ENCODE measurements around the gene ITGA11. TPM values are rescaled to one million over a fixed set of nuclear protein-coding genes. Genes with fewer than 3 reads are reported as not detected.

ITGA11 gene
- total RNA-seq, 1 donor from 2014 or later = 0.88 TPM

DNA sequence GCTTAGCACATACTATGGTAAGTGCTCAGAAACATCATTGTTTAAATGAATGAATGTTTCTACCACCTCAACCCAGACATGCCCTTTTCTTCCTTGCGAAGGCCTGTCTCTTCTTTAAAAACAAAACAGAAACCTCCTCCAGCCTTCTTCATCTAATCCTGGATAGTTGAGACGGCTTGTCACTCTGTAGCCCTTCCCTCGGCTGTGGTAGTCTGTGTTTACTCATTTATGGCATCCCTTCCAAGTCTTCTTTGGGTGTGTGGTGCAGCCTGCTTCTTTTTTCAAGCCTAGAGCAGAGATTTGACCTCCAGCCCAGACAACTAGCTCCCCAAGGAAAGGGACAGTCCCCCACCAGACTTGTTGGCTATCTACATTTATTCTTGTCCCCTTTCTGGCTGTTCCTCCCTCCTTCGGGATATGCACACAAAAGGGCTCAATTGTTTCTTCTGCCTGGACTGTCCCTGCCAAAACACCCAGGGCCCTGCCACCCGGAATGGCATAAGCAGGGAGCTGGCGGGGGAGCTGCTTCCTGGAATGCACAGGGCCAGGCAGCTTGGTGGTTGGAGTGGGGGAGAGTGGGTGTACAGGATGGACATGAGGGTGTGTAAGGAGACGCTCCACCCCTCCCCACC lies 67.8 kb downstream of the ITGA11 start:
- no peak for DNase-seq (ENCODE audit: low spot score)
- ATAC-seq = no peak

GRCh38 chr15:68363353-68363752 lies 68.6 kb downstream of the ITGA11 start:
- no peak for ATAC-seq
- no peak for DNase-seq (ENCODE audit: low spot score)

GRCh38 chr15:68362537-68363126 lies 69.3 kb downstream of the ITGA11 start:
- ATAC-seq = no peak
- DNase-seq (ENCODE audit: low spot score) = no peak

DNA sequence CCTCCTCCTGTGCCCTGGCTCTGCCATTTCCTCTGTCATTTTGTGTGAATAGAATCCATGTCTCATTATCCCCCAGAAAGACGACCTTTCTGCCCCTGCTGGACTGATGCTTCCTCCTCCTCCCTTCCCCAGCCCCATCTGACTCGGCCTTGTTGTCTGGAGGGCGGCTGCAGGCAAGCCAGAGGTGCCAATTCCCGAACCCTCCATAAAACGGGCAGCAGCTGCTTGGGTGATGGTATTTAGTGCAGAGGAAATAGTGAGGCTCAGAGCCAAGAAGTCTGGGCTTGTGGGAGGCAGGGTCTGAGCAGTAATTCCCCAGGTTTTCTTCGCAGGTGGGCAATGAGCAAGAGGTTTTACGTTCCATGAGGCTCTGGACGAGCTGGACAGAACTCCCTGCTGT lies 71.2 kb downstream of the ITGA11 start:
- ATAC-seq (no peak), DNase-seq (ENCODE audit: low spot score) (no peak)

GRCh38 chr15:68356778-68357177 lies 75.2 kb downstream of the ITGA11 start:
- DNase-seq (ENCODE audit: low spot score) (no peak), ATAC-seq (no peak)

- DNase-seq (ENCODE audit: low spot score) (no peak), ATAC-seq (no peak)
These were observed 77.0 kb downstream of the ITGA11 start for GRCh38 chr15:68354923-68355322.

DNA sequence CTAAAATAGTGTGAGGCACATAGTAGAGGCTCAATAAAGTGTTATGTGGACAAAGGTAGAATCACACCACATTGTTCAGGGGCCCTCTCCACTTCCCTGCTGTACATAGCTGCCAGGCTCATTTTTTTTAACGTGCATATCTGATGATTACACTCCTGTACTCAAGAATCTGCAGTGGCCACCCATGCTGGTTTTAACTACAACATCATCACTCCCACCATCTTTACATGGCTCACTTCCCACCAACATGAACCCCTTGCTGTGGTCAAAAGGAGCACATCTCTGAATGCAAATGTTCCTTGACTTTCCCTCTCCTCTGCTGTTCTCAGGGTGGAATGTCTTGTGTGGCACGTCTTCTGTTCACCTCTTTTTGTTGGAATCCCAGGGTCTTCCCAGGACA lies 77.7 kb downstream of the ITGA11 start:
- ATAC-seq = no peak
- no peak for DNase-seq (ENCODE audit: low spot score)

- no peak for DNase-seq (ENCODE audit: low spot score)
- ATAC-seq = no peak
These were observed 78.4 kb downstream of the ITGA11 start for GRCh38 chr15:68353421-68354135.

DNA sequence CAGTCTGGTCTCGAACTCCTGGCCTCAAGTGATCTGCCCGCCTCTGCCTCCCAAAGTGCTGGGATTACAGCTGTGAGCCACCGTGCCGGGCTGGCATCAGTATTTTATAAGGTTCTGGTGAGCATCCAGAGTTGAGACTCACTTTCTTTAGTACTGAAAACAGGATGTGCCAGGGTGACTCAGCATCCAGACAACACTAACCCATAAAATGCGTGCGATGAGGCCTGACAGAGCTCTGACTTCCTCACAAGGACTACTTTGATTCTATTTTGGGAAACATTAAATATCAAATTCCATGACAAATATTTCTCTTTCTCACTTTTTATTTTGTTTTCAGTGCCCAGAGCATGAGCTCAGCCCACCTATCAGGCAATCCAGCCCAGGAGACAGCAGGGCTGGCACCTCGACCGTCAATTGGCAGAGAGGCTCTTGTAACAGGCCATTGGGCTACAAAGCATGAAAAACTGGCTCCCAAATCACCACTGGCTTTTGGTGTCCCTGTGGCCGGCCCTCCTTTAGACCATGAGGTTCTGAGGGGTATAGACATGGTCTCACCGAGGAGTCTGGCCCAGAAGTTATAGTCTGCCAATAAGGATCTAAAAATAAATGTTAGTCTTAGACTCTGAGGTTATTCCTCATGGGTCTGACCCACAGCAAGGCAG lies 79.4 kb downstream of the ITGA11 start:
- DNase-seq (ENCODE audit: low spot score) = no peak
- ATAC-seq = no peak

GRCh38 chr15:68349151-68349550 lies 82.8 kb downstream of the ITGA11 start:
- ATAC-seq = no peak
- DNase-seq (ENCODE audit: low spot score) = no peak

- ATAC-seq = no peak
- no peak for DNase-seq (ENCODE audit: low spot score)
These were observed 83.4 kb downstream of the ITGA11 start for GRCh38 chr15:68348606-68349005.

DNA sequence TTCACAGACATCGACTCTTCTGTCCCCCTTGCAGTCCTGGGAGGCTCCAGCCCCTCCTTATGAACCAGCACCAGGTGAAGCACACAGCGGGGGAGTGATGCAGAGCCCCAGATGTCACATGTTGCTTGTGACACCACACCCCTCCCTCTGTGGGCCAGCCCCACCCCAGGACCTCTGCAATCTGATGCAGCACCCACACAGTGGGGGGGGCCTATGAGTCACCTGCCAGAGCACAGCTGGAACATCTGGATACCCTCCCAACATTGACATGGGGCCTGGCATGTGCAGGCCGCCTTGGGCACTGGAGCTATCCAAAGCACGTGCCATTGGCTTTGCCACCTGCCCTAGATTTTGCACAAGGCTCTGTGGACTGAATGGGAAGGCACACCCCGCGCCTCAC lies 83.9 kb downstream of the ITGA11 start:
- no peak for ATAC-seq
- no peak for DNase-seq (ENCODE audit: low spot score)

DNA sequence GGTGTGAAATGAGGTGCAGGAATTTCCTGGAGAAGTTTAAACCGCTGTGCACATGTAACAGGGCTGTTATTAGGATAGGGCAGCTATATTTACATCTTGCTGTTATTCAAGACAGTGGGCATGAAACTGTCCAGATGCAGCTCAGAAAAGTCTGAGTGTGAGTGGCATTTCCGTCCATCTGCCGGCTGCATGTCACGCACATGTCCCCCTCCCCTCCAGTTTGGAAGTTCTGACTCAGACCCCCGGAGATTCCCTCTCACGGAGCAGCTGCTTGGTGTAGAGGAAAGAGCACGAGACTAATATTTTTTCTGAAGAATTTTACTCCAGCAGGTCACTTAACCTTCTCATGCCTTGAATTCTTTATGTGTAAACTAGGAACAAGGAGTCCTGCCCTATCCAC lies 84.6 kb downstream of the ITGA11 start:
- no peak for ATAC-seq
- DNase-seq (ENCODE audit: low spot score) = no peak

DNA sequence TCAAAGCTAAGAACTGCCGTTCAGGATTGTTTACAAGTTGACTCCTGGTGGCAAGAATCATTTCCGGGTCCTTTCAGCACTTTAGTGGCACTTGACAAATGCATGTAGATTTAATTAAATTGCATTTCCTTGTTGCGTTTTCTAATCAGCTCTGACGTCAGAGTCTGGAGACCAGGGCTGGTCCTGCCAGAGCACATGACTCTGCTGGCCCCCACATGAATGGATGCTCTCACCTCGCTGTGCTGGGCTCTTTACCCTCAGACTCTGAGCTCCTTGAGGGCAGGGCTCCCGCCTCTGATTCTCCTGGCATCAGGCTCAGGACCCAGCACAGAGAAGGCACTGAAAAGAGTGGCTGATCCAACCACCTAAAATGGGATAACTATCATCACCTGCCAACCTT lies 85.0 kb downstream of the ITGA11 start:
- DNase-seq (ENCODE audit: low spot score) = no peak
- no peak for ATAC-seq

GRCh38 chr15:68345481-68345880 lies 86.5 kb downstream of the ITGA11 start:
- no peak for DNase-seq (ENCODE audit: low spot score)
- ATAC-seq = no peak

DNA sequence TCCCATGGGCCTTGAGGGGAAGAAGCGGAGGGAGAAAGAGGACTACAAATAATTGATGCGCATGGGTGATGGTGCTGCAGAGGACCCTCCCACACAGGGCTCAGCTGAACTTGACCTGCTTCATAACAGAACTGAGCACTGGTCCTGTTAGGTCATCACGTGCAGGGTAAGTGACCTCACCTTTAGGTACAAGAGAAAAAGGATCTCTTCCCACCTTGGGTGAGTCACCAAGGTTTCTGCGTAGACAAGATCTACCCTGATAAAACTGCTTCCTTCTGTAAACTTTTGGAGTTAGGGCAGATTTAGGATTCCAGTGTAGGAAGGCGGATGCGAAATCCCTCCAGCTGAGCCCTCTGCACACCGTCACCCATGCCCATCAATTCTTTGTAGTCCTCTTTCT lies 87.4 kb downstream of the ITGA11 start:
- ATAC-seq (no peak), DNase-seq (ENCODE audit: low spot score) (no peak)

- DNase-seq (ENCODE audit: low spot score) (no peak), ATAC-seq (no peak)
These were observed 88.3 kb downstream of the ITGA11 start for GRCh38 chr15:68343579-68344225.

GRCh38 chr15:68341760-68342725 lies 89.9 kb downstream of the ITGA11 start:
- ATAC-seq = peak; percentile 14
- no peak for DNase-seq (ENCODE audit: low spot score)

DNA sequence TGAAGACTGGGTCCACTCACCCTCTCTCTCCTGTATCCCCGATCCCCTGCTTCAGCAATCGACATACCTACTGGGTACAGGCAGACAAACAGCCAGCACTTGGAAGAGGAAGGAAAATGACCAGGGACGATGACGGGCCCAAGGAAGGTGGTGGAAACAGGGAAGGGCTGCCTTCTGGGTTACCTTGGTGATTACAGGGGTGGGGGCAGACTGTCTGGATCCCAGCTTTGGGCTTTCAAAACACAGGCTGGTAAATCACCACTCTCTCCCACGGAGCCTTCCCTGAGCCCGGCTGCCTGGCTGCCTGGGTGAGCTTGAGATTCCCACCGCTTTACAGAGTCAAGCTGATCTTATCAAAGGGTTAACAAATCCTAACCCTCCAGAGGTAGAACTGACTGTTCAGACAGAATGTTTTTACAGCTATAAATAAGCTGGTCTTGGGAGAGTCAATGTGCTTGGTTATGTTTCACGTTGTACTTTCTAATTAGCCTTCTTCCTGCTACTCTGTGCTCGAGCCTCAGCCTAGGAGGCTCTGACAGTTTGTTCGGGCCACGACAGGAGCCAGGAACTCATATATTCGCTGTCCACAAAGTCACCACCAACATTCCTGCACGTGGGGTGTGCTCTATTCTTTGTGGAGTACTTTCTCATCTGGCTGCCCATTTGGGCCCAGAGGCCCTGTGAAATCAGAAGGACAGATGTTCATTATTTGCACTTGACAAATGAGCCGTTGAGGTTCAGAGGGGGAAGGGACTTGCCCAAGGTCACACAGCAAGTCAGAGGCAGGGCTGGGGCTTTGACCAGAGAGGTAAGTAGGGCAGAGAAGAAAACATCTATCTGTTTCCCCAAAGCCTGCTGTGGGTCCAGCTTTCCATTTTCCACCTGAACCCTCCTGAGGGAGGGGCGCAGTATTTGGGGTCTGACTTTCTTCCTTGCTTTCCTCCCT lies 91.0 kb downstream of the ITGA11 start:
- DNase-seq (ENCODE audit: low spot score) = no peak
- ATAC-seq = no peak

Data from left lobe of liver (tissue), 2 donors.